ENCODE data around the gene PRKAR2B.

PRKAR2B gene

GRCh38 chr7:107194052-107194451 lies 149.5 kb downstream of the PRKAR2B start:
- TF ChIP-seq CTCF (IDR thresholded peaks at IDR 0.05; ENCODE audit: poor library complexity, severe bottlenecking), result peak; percentile 21
- no peak overlapping the region for H3K4me3 ChIP-seq (ENCODE audit: severe bottlenecking)
- H3K27ac ChIP-seq (ENCODE audit: poor library complexity, severe bottlenecking), result no peak overlapping the region
- H3K36me3 ChIP-seq (ENCODE audit: low read depth), result peaks cover 61% of the 10 kb centered on the region
- H3K4me1 ChIP-seq (ENCODE audit: insufficient read depth, poor library complexity, severe bottlenecking), result no peaks in the 10 kb centered on the region
- ATAC-seq (ENCODE audit: low read depth) (no peak; the same call in 2 of the 3 replicates), DNase-seq (ENCODE audit: low spot score) (no peak)
- no peaks in the 10 kb centered on the region for H3K9me3 ChIP-seq (ENCODE audit: severe bottlenecking)
- no peaks in the 10 kb centered on the region for H3K27me3 ChIP-seq (ENCODE audit: insufficient read depth, poor library complexity, severe bottlenecking)

- no peaks in the 10 kb centered on the region for H3K27me3 ChIP-seq (ENCODE audit: insufficient read depth, poor library complexity, severe bottlenecking)
- DNase-seq (ENCODE audit: low spot score) (no peak), ATAC-seq (ENCODE audit: low read depth) (no peak)
- H3K4me3 ChIP-seq (ENCODE audit: severe bottlenecking), result no peak overlapping the region
- no peaks in the 10 kb centered on the region for H3K4me1 ChIP-seq (ENCODE audit: insufficient read depth, poor library complexity, severe bottlenecking)
- H3K9me3 ChIP-seq (ENCODE audit: severe bottlenecking), result no peaks in the 10 kb centered on the region
- TF ChIP-seq CTCF (IDR thresholded peaks at IDR 0.05; ENCODE audit: poor library complexity, severe bottlenecking), result no peak
- peaks cover 58% of the 10 kb centered on the region for H3K36me3 ChIP-seq (ENCODE audit: low read depth)
- no peak overlapping the region for H3K27ac ChIP-seq (ENCODE audit: poor library complexity, severe bottlenecking)
Observed at GRCh38 chr7:107196834-107197610, 152.5 kb downstream of the PRKAR2B start.

- H3K27ac ChIP-seq (ENCODE audit: poor library complexity, severe bottlenecking), result no peak overlapping the region
- H3K36me3 ChIP-seq (ENCODE audit: low read depth), result peaks cover 63% of the 10 kb centered on the region
- no peaks in the 10 kb centered on the region for H3K27me3 ChIP-seq (ENCODE audit: insufficient read depth, poor library complexity, severe bottlenecking)
- ATAC-seq (ENCODE audit: low read depth), result peak; percentile 94
- TF ChIP-seq CTCF (IDR thresholded peaks at IDR 0.05; ENCODE audit: poor library complexity, severe bottlenecking), result peak; percentile 77
- no peak overlapping the region for H3K4me3 ChIP-seq (ENCODE audit: severe bottlenecking)
- H3K4me1 ChIP-seq (ENCODE audit: insufficient read depth, poor library complexity, severe bottlenecking), result no peaks in the 10 kb centered on the region
- H3K9me3 ChIP-seq (ENCODE audit: severe bottlenecking), result no peaks in the 10 kb centered on the region
- no peak for DNase-seq (ENCODE audit: low spot score)
Observed at GRCh38 chr7:107201795-107202450, 157.4 kb downstream of the PRKAR2B start.

GRCh38 chr7:107203607-107204006 lies 159.1 kb downstream of the PRKAR2B start:
- no peaks in the 10 kb centered on the region for H3K4me1 ChIP-seq (ENCODE audit: insufficient read depth, poor library complexity, severe bottlenecking)
- H3K9me3 ChIP-seq (ENCODE audit: severe bottlenecking), result no peaks in the 10 kb centered on the region
- ATAC-seq (ENCODE audit: low read depth) (no peak), DNase-seq (ENCODE audit: low spot score) (no peak)
- TF ChIP-seq CTCF (IDR thresholded peaks at IDR 0.05; ENCODE audit: poor library complexity, severe bottlenecking), result no peak
- no peak overlapping the region for H3K27ac ChIP-seq (ENCODE audit: poor library complexity, severe bottlenecking)
- no peak overlapping the region for H3K4me3 ChIP-seq (ENCODE audit: severe bottlenecking)
- peaks cover 53% of the 10 kb centered on the region for H3K36me3 ChIP-seq (ENCODE audit: low read depth)
- H3K27me3 ChIP-seq (ENCODE audit: insufficient read depth, poor library complexity, severe bottlenecking), result no peaks in the 10 kb centered on the region

GRCh38 chr7:107206136-107206535 lies 161.6 kb downstream of the PRKAR2B start:
- Histone ChIP-seq H3K36me3 (ENCODE audit: low read depth) (peaks cover 36% of the 10 kb centered on the region), H3K4me1 (ENCODE audit: insufficient read depth, poor library complexity, severe bottlenecking) (no peaks in the 10 kb centered on the region), H3K27me3 (ENCODE audit: insufficient read depth, poor library complexity, severe bottlenecking) (no peaks in the 10 kb centered on the region), H3K4me3 (ENCODE audit: severe bottlenecking) (no peak overlapping the region), H3K27ac (ENCODE audit: poor library complexity, severe bottlenecking) (no peak overlapping the region), H3K9me3 (ENCODE audit: severe bottlenecking) (no peaks in the 10 kb centered on the region)
- ATAC-seq (ENCODE audit: low read depth), result no peak
- no peak for TF ChIP-seq CTCF (IDR thresholded peaks at IDR 0.05; ENCODE audit: poor library complexity, severe bottlenecking)
- no peak for DNase-seq (ENCODE audit: low spot score)

All from RWPE2 (cell line).